HCT116 (cell line): ENCODE measurements around the gene BBS10. TPM values are rescaled to one million over a fixed set of nuclear protein-coding genes. Genes with fewer than 3 reads are reported as not detected.

ENCODE experiments used
- ATAC-seq: fragments of 200-7000 bp; cut with Tn5 transposase; 2 replicates; pipeline ENCODE4 v1.9.1; 2020; ENCODE audit warnings: mild to moderate bottlenecking, moderate library complexity
- BruUV-seq: library from RNA; stranded (reverse); fragments of 400-500 nt; replicated peaks from 2 replicates; lab custom pipeline; 2021; lab: Mats Ljungman, UMichigan
- CTCF ChIA-PET: fragments of 300-600 bp; sonication (Branson Sonifier 250); formaldehyde crosslinking; loops from one replicate; lab custom pipeline; 2021; ENCODE audit warnings: antibody characterized with exemption; lab: Charles Lee
- POLR2A ChIA-PET: fragments of 300-600, 350-600 bp; sonication (Branson Sonifier 250); formaldehyde crosslinking; loops from one replicate; lab custom pipeline; 2021; ENCODE audit warnings: antibody characterized with exemption; lab: Charles Lee
- RAD21 ChIA-PET, 2 experiments: fragments of 300-600 bp; sonication (Branson Sonifier 250); formaldehyde crosslinking; loops; one replicate each; lab custom pipeline; 2023; ENCODE audit warnings: low total read pairs in 2 of 2; ENCODE audit not compliant: uncharacterized antibody in 2 of 2, unreplicated experiment in 2 of 2, low non-redundant PET in 1 of 2; lab: Charles Lee
- DNase-seq: peaks from one replicate; pipeline ENCODE4 v3.0.0-alpha.2; 2010; ENCODE audit warnings: low read depth, low spot score
- H2AFZ ChIP-seq: fragments of 200-600 bp; shearing (Covaris generic), sonication (generic); 2 replicates; pipeline ENCODE4 v1.6.1; 2017; ENCODE audit warnings: low read depth, mixed run types, mixed read lengths, antibody characterized with exemption, low read length; ENCODE audit not compliant: poor library complexity, severe bottlenecking
- H3K27ac ChIP-seq: 2 replicates; pipeline ENCODE4 v1.5.1; 2012; ENCODE audit warnings: low read depth, low read length
- H3K27me3 ChIP-seq: fragments of 200-600 bp; sonication (generic); 2 replicates; pipeline ENCODE4 v1.6.1; 2016; ENCODE audit warnings: mixed run types, low read length, mixed read lengths; ENCODE audit not compliant: insufficient read depth
- H3K36me3 ChIP-seq, 2 experiments: fragments of 200-500 bp in 1 of 2; fragments of 200-600 bp in 1 of 2; sonication (Bioruptor generic) in 1 of 2; sonication (generic) in 1 of 2; 2 replicates each; pipeline versions ENCODE4 v1.5.1 to v1.6.1; 2014 to 2016; ENCODE audit warnings: low read length in 2 of 2, inconsistent platforms in 1 of 2, mixed read lengths in 1 of 2, mixed run types in 1 of 2; ENCODE audit not compliant: insufficient read depth in 2 of 2, control insufficient read depth in 1 of 2
- H3K4me1 ChIP-seq, 2 experiments: fragments of 200-600 bp in 1 of 2; sonication (generic) in 1 of 2; 2 replicates each; pipeline versions ENCODE4 v1.5.1 to v1.6.1; 2012 to 2017; ENCODE audit warnings: low read length in 2 of 2, inconsistent platforms in 1 of 2, mild to moderate bottlenecking in 1 of 2, mixed read lengths in 1 of 2, mixed run types in 1 of 2, moderate library complexity in 1 of 2; ENCODE audit not compliant: insufficient read depth in 2 of 2, control insufficient read depth in 1 of 2
- H3K4me2 ChIP-seq: fragments of 200-600 bp; sonication (generic); 2 replicates; pipeline ENCODE4 v1.6.1; 2017; ENCODE audit warnings: mixed run types, low read length, mixed read lengths
- H3K4me3 ChIP-seq, 2 experiments: fragments of 200-600 bp in 1 of 2; sonication (generic) in 1 of 2; replicated peaks in 1 of 2; 2 replicates each; pipeline ENCODE4 v1.5.1; 2011 to 2016; ENCODE audit warnings: low read length in 2 of 2, control low read depth in 1 of 2, low read depth in 1 of 2, mild to moderate bottlenecking in 1 of 2, mixed read lengths in 1 of 2, mixed run types in 1 of 2
- H3K79me2 ChIP-seq: fragments of 200-600 bp; sonication (generic); 2 replicates; pipeline ENCODE4 v1.6.1; 2017; ENCODE audit warnings: mild to moderate bottlenecking, mixed run types, low read length, moderate library complexity, mixed read lengths; ENCODE audit not compliant: insufficient read depth
- H3K9ac ChIP-seq: fragments of 200-600 bp; sonication (generic); 2 replicates; pipeline ENCODE4 v1.6.1; 2016; ENCODE audit warnings: low read length, mixed read lengths
- H3K9me2 ChIP-seq: fragments of 200-600 bp; sonication (generic), shearing (Covaris generic); 2 replicates; pipeline ENCODE4 v1.6.1; 2017; ENCODE audit warnings: mixed run types, mild to moderate bottlenecking, moderate library complexity; ENCODE audit not compliant: insufficient read depth
- H3K9me3 ChIP-seq, 2 experiments: fragments of 200-500 bp in 1 of 2; fragments of 200-600 bp in 1 of 2; sonication (Bioruptor generic) in 1 of 2; sonication (generic) in 1 of 2; 2 replicates each; pipeline ENCODE4 v1.6.1; 2014 to 2017; ENCODE audit warnings: low read length in 2 of 2, mixed read lengths in 2 of 2, inconsistent platforms in 1 of 2, low read depth in 1 of 2, mild to moderate bottlenecking in 1 of 2, mixed run types in 1 of 2, moderate library complexity in 1 of 2; ENCODE audit not compliant: control insufficient read depth in 1 of 2, insufficient read depth in 1 of 2
- H4K20me1 ChIP-seq: fragments of 200-600 bp; sonication (generic), shearing (Covaris generic); 2 replicates; pipeline ENCODE4 v1.6.1; 2017; ENCODE audit warnings: mixed run types, mild to moderate bottlenecking, moderate library complexity; ENCODE audit not compliant: insufficient read depth
- CBX3 ChIP-seq: IDR thresholded peaks from 2 replicates; pipeline ENCODE4 v1.6.1; 2012; ENCODE audit warnings: low read depth
- CEBPB ChIP-seq: IDR thresholded peaks from 2 replicates; pipeline ENCODE4 v1.6.1; 2012; ENCODE audit warnings: low read depth
- EGR1 ChIP-seq: IDR thresholded peaks from 2 replicates; pipeline ENCODE4 v1.6.1; 2012; ENCODE audit warnings: low read depth
- ELF1 ChIP-seq: IDR thresholded peaks from 2 replicates; pipeline ENCODE4 v1.6.1; 2012; ENCODE audit warnings: low read depth, borderline replicate concordance
- EZH2 ChIP-seq: fragments of 200-600 bp; sonication (generic); IDR thresholded peaks from 2 replicates; pipeline ENCODE4 v1.6.1; 2017; ENCODE audit warnings: antibody characterized with exemption, mixed run types
- EZH2phosphoT487 ChIP-seq: fragments of 200-600 bp; IDR thresholded peaks from 2 replicates; pipeline ENCODE4 v1.6.1; 2018; ENCODE audit warnings: antibody characterized with exemption, borderline replicate concordance
- FOSL1 ChIP-seq: IDR thresholded peaks from 2 replicates; pipeline ENCODE4 v1.6.1; 2012; ENCODE audit warnings: low read depth
- MAX ChIP-seq: IDR thresholded peaks from 2 replicates; pipeline ENCODE4 v1.6.1; 2012
- POLR2A ChIP-seq: IDR thresholded peaks from 2 replicates; pipeline ENCODE4 v1.7.0; 2011; ENCODE audit warnings: borderline replicate concordance; ENCODE audit not compliant: insufficient read depth, insufficient read length; ENCODE audit errors: extremely low read depth
- POLR2AphosphoS5 ChIP-seq: IDR thresholded peaks from 2 replicates; pipeline ENCODE4 v1.6.1; 2011; ENCODE audit warnings: mild to moderate bottlenecking, low read depth, low read length, moderate library complexity
- RAD21 ChIP-seq: IDR thresholded peaks from 2 replicates; pipeline ENCODE4 v1.6.1; 2012; ENCODE audit warnings: low read depth, mild to moderate bottlenecking
- SIN3A ChIP-seq: IDR thresholded peaks from 2 replicates; pipeline ENCODE4 v1.6.1; 2012; ENCODE audit warnings: low read depth
- SP1 ChIP-seq: IDR thresholded peaks from 2 replicates; pipeline ENCODE4 v1.6.1; 2012; ENCODE audit warnings: low read depth
- SRF ChIP-seq: IDR thresholded peaks from 2 replicates; pipeline ENCODE4 v1.6.1; 2012; ENCODE audit warnings: low read depth
- TCF7L2 ChIP-seq: IDR thresholded peaks from 2 replicates; pipeline ENCODE4 v1.7.0; 2011; ENCODE audit warnings: borderline replicate concordance, inconsistent platforms; ENCODE audit not compliant: insufficient read depth, insufficient read length; ENCODE audit errors: extremely low read depth
- YY1 ChIP-seq: IDR thresholded peaks from 2 replicates; pipeline ENCODE4 v1.6.1; 2011; ENCODE audit warnings: low read length, low read depth, moderate library complexity, mild to moderate bottlenecking; ENCODE audit not compliant: insufficient replicate concordance; ENCODE audit errors: extremely low read depth
- ZBTB33 ChIP-seq: IDR thresholded peaks from 2 replicates; pipeline ENCODE4 v1.6.1; 2011; ENCODE audit warnings: mild to moderate bottlenecking, low read length, moderate library complexity; ENCODE audit not compliant: insufficient replicate concordance; ENCODE audit errors: extremely low read depth
- ZFX ChIP-seq: fragments of 450-650 bp; IDR thresholded peaks from 2 replicates; pipeline ENCODE4 v1.6.1; 2017
- ZNF274 ChIP-seq: fragments of 200-500 bp; sonication (Bioruptor generic); IDR thresholded peaks from 2 replicates; pipeline ENCODE4 v1.6.1; 2014; ENCODE audit warnings: mild to moderate bottlenecking, low read depth, low read length, inconsistent platforms
- intact Hi-C: fragments of 100-400 bp; cut with micrococcal nuclease; formaldehyde crosslinking; loops from 2 replicates; pipeline ENCODE4 v1.10.0; 2022
- total RNA-seq: library from RNA; stranded (reverse); gene quantifications from one replicate; pipeline ENCODE4 v1.2.1, GENCODE V29; 2021; ENCODE audit not compliant: unreplicated experiment
- TF ChIP-seq, protein P1 (sequence below): IDR thresholded peaks from 2 replicates; pipeline ENCODE4 v1.6.1; 2012

Gene BBS10
- total RNA-seq, 1 experiment from 2014 or later = 27.1 TPM

- TF ChIP-seq POLR2A (no peak), EGR1 (no peak), EZH2 (no peak), ELF1 (no peak), ZNF274 (no peak), CEBPB (no peak), CBX3 (no peak), ZFX (no peak), TCF7L2 (no peak), SRF (no peak), YY1 (no peak), POLR2AphosphoS5 (no peak), EZH2phosphoT487 (no peak), SIN3A (no peak), MAX (no peak), SP1 (no peak), ZBTB33 (no peak), FOSL1 (no peak), RAD21 (no peak)
- TF ChIP-seq, protein P1, sequence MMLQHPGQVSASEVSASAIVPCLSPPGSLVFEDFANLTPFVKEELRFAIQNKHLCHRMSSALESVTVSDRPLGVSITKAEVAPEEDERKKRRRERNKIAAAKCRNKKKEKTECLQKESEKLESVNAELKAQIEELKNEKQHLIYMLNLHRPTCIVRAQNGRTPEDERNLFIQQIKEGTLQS = no peak
- CTCF ChIA-PET = no interaction called here
- ATAC-seq = no peak
Observed at GRCh38 chr12:76316468-76316867, 31.7 kb downstream of the BBS10 start.

More at GRCh38 chr12:76316468-76316867, 31.7 kb downstream of the BBS10 start:
- Histone ChIP-seq H2AFZ (no peak overlapping the region), H3K4me1 (peaks cover 0 to 9% of the 10 kb centered on the region in 2 experiments; a peak in 3 of 4 replicates), H3K4me2 (no peak overlapping the region), H3K79me2 (no peaks in the 10 kb centered on the region), H3K36me3 (no peaks in the 10 kb centered on the region), H3K9ac (no peak overlapping the region), H3K27me3 (no peaks in the 10 kb centered on the region), H3K9me3 (no peaks in the 10 kb centered on the region), H3K4me3 (no peak overlapping the region), H4K20me1 (no peaks in the 10 kb centered on the region), H3K9me2 (no peaks in the 10 kb centered on the region), H3K27ac (no peak overlapping the region)
- ChIA-PET RAD21 (no interaction called here), POLR2A (no interaction called here)
- no TSS peak for BruUV-seq
- DNase-seq = no peak
- intact Hi-C loops = no loop called here
